HG03039 (cell line): Measurements from ENCODE around the gene RBM28.
"Not testable (repeated sequence)": the region's sequence is repeated elsewhere in the genome, so short reads cannot be mapped to it uniquely, and the experiment has no call there.

Experiments used
- ATAC-seq: cut with Tn5 transposase; IDR thresholded peaks from one replicate; pipeline ENCODE4 v1.9.1; 2021; ENCODE audit warnings: mild to moderate bottlenecking, moderate library complexity; ENCODE audit not compliant: unreplicated experiment

The RBM28 gene

DNA sequence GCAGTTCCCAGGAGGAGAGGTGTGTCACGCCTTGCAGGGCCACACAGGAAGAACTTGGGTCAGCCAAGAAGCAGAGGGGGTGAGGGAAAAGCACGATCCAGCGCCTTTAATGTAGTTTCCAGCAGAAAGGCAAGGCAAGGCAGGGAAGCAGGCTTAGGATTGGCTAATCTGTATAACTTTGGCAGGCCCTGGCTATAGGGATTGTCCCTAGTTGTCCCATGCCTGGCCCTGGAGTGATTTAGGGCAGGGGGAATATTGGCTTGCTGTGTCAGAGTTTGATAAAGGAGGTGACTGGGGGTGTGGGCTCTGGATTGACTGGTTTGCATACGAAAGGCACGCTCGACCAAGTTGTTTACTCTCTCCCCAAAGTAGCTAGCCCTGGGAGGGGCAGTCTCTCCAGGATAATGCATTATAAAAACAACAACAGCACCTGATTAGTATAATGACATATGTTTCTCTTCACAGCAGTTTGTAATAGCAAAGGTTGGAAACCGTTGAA is 44.5 kb downstream of the RBM28 start:
- no peak for ATAC-seq

GRCh38 chr7:128298004-128298403 is 45.7 kb downstream of the RBM28 start:
- not testable (repeated sequence) for ATAC-seq

GRCh38 chr7:128287556-128287955 is 56.2 kb downstream of the RBM28 start:
- no peak for ATAC-seq

DNA sequence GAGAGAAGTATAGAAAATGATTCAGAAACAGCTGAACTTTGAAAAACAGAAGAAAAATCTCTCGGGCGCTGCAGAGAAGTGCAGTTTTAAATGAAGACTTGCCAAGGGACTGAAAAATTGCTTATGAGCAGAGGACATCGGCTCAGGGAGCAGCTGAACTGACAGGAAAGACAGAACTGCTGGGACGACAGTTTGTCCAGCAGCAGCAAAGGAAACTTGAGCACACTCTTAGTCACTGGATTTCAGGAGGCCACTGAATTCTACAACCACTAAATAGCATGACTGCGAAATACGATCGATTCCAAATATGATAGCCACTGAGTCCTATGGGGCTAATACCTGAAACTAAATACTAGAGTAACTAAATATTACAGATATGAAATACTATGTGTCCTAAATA is 59.6 kb downstream of the RBM28 start:
- no peak for ATAC-seq

DNA sequence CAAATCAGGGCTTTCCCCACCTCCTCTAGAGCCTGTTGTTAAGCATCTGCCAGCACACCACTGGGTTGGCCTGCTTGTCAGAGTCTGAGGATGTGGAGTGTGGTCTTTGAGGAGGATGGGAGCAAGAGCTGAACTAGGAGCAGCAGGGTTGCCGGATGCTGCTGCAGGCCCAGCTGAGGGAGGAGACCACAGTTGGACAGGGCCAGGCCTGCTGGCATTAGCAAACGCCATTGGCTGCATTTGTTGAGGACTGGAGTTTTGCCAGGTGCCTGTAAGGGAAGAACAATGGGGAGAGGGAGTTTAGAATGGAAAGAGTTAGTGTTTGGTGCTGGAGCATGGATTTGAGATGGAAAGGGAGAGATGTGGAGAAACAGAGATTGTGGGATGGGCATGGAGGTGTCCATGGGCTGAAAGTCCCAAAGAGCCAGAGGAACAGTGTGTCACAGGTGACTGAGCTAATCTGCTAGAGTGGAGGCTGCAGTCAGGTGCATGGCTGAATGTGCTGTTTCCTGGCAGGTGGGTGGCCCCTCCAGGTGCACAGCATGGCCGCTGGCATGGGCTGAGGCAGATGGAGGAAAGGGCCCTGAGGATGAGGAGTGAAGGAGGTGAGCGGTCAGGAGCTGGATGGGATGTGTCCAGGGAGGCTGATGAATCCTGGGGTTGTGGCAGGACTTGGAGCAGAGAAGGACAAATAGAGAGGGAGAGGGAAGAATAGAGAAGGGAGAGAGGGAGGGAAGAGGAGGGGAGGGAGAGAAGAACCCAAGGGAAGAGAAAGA is 61.9 kb downstream of the RBM28 start:
- ATAC-seq, result no peak

GRCh38 chr7:128280451-128280850 is 63.3 kb downstream of the RBM28 start:
- not testable (repeated sequence) for ATAC-seq

DNA sequence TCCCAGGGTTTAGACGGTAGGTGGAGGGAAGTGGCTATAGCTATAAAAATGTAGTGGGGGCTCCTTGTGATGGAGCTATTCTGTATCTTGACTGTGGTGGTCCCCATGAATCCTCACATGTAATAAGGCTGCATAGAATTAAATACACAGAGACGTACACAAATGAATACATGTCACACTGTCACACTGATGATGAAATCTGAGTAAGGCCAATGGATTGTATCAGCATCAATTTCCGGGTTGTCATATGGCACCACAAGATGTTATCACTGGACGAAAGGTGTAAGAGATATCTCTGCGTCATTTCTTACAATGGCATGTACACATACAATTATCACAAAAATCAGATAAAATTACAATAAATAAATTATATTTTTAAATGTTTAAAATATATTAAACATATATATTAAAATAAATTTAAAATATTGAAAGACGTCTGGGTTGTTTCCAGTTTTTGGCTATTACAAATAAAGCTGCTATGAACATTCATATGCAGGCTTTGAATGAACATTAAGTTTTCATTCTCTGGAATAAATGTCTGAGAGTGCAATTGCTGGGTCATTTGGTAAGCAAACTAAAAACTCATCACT is 64.5 kb downstream of the RBM28 start:
- ATAC-seq, result no peak

GRCh38 chr7:128278366-128278765 is 65.3 kb downstream of the RBM28 start:
- no peak for ATAC-seq

DNA sequence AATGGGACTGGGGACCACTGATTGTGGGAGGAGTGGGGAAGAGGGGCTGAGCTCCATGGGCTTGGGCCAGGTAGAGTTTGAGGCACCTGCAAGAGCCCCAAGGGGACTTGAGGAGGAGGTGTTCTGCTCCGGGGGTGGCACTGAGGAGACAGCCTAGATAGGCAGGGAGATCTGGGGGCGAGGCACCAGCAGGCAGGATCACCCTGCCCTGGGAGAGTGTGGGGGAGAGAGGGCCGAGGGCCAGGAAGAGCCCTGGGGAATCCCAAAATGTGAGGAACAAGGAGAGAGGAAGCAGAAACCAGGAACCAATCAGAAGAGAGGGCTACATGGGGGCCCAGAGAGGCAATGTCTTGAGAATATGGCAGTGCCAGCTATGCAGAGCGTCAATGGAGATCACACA is 68.0 kb downstream of the RBM28 start:
- no peak for ATAC-seq

DNA sequence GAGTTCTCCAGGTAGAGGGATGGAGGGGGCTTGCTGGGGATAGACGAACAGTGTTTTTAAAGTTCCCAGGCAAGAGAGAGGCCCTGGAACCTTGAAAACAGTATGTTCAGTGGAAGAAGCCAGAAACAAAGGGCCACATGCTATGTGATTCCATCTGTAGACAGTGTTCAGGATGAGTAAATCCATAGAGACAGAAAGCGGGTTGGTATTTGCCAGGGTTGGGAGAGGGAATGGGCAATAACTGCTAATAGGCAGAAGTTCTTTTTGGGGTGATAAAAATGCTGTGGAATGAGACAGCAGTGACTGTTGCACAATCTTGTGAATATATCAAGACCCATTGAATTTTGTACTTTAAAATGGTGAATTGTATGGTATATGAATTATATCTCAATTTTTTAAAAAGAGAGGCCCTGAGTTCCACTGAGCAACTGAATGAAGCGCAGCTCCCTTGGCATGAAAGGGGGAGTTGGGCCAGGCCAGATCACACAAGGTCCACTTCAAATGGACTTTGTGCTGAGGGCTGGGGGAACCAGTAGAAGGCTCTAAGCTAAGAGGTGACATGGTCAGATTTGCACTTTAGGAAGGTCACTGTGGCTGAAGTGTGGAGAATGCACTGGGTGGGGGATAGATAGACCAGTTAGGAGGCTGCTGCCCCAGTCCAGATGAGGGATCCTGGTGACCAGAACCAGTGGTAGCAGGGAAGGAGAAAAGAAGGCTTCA is 68.7 kb downstream of the RBM28 start:
- ATAC-seq, result no peak

DNA sequence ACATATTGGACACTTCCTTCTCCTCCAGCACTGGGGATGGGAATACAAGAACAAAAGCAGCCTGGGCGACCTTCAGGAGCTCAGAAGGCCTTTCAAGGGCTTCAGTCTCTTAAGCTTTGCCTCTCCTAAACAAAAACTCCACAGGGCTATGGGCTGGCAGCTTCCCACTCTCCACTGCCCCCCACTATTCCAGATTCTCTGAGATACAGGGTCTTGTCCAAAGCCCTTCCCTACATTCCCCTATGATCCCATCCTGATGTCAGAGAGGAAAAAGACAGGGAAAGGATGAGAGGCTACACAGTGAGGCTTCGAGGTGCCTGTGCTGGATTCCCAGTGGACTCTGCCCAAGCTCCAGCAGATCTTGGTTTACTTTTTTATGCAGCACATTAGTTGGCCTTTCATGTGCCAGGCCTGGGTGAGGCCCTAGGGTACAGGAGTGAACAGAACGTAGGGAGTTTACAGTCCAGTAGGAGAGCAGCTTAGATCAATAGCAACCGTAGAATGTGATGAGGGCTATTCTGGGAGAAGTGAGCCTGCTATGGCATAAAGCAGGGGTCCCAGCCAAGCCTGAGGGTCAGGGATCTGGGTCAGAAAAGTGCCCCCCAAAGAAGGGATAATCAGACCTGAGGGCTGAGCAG is 69.3 kb downstream of the RBM28 start:
- no peak for ATAC-seq

DNA sequence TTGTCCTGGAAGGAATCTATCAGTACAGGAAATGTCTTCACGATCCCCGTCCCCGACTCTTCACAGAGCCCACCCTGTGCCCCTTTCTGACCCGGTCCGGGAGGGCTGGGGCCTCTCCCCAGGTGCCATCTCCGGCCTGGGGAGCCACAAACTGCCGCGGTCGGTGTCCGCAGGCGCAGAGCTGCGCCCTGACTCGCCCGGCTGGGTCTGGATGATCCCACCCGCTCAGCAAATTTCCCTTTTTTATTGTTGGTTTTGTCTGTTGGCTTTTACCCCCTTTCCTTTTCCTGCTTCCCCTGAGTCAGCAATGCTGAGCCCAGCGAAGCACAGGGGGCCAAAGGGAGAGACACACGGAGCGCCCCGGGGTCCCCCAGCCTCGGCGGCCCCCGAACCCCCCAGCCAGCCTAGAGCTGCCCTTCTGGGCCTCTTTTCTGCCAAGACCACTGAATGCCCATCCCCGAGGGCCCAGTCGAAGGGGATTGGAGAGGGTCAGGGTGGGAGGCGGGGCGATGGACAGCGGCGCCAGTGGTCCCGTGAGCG is 71.7 kb downstream of the RBM28 start:
- no peak for ATAC-seq

DNA sequence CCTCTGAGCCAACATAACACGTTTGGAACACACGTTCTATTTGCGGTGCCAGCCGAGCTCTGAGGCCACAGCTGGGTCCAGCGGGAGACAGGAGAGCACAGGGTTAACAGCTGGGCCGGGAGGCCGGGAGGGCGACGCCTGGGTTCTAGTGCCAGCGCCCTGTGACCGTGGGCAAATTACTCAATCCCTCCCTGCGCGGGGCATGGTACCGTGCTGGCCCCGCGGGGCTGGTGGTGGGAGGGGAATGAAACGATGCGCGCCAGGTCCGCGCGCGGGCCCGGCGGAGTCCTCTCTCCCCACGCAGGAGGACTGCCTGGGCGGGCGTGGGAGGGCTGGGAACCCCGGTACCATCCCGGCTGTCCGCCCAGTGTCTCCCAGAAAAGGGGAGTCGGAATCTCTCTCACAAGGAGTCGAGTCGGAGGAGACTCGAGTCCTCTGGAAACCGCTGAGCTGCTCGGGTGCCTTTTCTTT is 72.2 kb downstream of the RBM28 start:
- no peak for ATAC-seq

- no peak for ATAC-seq
Measured at GRCh38 chr7:128270826-128271272, 72.9 kb downstream of the RBM28 start.

DNA sequence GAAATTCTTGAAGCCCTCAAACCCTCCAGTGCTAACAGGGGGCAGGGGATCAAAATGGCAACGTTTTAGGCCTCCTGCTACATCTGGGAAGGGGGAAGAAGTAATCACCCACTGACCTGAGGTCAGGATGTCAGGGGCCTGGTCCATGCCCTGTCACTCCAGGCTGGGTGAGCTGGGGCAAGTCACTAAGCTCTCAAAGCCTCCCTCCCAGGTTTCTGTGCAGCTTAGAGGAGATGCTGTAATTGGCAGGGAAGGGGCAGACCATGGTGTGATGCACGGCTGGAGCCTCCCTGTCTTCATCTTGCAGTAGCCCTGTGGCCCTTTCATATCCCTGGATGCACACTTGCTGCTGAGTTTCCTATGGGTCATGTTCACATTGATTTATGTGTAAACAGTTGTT is 75.5 kb downstream of the RBM28 start:
- ATAC-seq, result no peak

DNA sequence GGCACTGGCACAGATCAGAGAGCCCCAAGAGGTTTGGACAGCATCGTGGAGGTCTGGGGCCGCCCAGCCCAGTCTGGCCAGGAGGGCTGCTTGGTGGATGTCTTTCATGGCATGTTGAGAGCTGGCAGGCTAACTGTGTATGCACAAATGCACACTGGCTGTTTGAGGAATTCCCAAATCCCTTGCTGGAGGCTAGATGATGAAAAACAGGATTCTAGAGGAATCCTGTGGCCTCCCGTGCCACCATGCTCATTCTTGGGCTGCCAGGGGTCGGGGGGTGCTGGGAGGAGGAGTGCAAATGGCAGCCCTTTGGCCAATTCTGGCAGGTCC is 76.1 kb downstream of the RBM28 start:
- no peak for ATAC-seq

DNA sequence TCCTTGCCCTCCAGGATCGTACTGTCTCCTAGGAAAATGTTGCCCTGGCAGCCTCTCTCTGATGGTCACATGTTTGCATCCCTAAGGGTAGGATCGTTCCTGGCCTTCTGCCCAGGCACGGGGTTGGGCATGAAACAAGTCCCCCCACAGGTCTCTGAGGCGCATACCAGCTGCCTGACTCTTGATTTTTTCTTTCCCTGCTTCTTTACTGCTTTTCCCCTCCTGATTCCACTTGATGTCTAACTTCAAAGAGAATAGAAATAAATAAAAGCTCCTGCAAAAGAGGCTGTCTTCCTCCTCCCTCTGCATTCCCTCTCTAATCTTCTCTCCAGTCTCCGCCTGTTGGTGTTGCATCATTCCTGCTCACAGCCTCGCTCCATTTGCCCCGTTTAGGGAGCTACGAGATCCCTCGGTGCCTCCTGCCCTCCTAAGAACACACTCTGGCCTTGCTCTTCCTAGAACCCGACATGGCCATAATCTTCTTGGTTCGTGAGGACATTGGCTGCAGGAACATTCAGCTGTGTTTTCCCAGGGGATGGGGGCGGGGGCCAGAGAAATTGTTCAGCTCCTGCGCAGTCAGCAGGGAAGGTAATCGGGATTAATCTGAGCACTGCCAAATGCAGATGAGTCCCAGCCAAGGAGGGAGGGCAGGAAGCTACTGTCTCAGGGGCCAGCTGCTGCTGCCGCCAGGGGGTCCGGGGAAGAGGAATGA is 76.7 kb downstream of the RBM28 start:
- ATAC-seq, result no peak

GRCh38 chr7:128266529-128266882 is 77.2 kb downstream of the RBM28 start:
- no peak for ATAC-seq

GRCh38 chr7:128265906-128266300 is 77.8 kb downstream of the RBM28 start:
- no peak for ATAC-seq

DNA sequence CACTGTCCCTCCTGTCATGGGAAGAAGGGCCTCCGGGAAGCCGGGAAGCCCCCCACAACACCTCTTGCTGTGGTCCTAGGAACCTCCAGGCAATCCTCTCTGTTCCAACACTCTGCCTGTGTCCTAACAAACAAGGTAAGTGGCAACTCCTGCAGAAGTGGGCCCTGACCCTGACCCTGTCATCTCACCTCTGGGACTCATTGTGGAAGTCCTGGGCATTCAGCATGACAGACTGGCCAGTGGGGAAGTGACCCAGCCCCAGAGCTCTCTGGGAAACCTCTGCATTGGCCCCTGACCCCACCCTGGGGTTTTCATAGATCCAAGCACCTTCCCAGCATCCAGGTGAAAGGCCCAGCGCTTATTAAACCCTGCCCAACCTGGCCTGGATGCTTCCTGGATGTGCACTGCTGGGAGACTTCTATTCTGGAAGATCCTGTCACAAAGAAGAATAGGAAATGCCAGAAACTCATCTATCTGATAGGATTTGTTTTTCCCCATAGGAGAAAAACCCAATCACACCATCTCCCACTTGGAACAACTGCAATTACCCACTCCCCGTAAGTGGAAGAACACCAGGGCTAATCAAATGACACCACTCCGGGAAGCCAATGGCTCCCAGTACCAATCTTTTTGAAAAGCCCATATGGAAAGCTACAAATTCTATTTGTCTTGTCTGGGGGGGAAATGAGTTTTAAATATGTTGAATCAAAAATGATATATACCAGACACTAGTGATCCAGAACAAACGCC is 78.4 kb downstream of the RBM28 start:
- no peak for ATAC-seq
